Measurements from ENCODE around the gene PRSS22. TPM values are rescaled to one million over a fixed set of nuclear protein-coding genes. Genes with fewer than 3 reads are reported as not detected.

The PRSS22 gene
- total RNA-seq, 1 donor from 2014 or later: 22.8 TPM

- Mint-ChIP-seq H3K9me3 (no peaks in the 10 kb centered on the region), H3K4me3 (no peak overlapping the region), H3K4me1 (no peaks in the 10 kb centered on the region), H3K27ac (no peak overlapping the region), H3K27me3 (ENCODE audit: low read depth) (peaks cover 19% of the 10 kb centered on the region), H3K36me3 (no peaks in the 10 kb centered on the region)
- TF ChIP-seq, protein P1, sequence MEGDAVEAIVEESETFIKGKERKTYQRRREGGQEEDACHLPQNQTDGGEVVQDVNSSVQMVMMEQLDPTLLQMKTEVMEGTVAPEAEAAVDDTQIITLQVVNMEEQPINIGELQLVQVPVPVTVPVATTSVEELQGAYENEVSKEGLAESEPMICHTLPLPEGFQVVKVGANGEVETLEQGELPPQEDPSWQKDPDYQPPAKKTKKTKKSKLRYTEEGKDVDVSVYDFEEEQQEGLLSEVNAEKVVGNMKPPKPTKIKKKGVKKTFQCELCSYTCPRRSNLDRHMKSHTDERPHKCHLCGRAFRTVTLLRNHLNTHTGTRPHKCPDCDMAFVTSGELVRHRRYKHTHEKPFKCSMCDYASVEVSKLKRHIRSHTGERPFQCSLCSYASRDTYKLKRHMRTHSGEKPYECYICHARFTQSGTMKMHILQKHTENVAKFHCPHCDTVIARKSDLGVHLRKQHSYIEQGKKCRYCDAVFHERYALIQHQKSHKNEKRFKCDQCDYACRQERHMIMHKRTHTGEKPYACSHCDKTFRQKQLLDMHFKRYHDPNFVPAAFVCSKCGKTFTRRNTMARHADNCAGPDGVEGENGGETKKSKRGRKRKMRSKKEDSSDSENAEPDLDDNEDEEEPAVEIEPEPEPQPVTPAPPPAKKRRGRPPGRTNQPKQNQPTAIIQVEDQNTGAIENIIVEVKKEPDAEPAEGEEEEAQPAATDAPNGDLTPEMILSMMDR (IDR thresholded peaks at IDR 0.05; ENCODE audit: unreplicated experiment): no peak
- no peak for DNase-seq (ENCODE audit: low spot score in 2 of 2, unreplicated experiment in 2 of 2)
These were observed 43.2 kb downstream of the PRSS22 start for GRCh38 chr16:2814551-2815298.

DNA sequence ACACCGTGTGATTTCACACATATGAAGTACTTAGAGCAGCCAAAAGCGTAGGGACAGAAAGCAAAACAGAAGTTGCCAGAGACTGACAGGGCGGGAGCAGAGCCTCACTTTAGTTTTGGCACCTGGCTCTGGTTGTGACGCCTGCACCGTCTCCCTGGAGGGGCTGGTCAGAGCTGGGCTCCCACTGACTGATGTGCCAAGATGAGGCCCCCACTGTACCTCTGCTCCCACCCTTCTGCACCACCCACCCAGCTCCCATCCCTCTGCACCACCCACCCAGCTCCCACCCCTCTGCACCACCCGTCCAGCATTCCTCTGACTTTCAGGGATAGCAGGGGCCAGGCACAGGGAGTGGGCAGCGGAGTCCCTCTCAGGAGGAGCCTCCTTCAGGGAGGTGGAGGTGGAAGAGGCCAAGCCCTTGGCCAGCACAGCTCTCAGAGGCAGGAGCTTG lies 44.2 kb downstream of the PRSS22 start:
- TF ChIP-seq, protein P1 (IDR thresholded peaks at IDR 0.05; ENCODE audit: unreplicated experiment): no peak
- H3K9me3 Mint-ChIP-seq: peaks cover 8% of the 10 kb centered on the region
- no peaks in the 10 kb centered on the region for H3K4me1 Mint-ChIP-seq
- DNase-seq (ENCODE audit: low spot score in 2 of 2, unreplicated experiment in 2 of 2): no peak
- no peaks in the 10 kb centered on the region for H3K36me3 Mint-ChIP-seq
- H3K27ac Mint-ChIP-seq: no peak overlapping the region
- H3K4me3 Mint-ChIP-seq: no peak overlapping the region
- H3K27me3 Mint-ChIP-seq (ENCODE audit: low read depth): peaks cover 27% of the 10 kb centered on the region

GRCh38 chr16:2811703-2812471 lies 46.1 kb downstream of the PRSS22 start:
- Mint-ChIP-seq H3K27me3 (ENCODE audit: low read depth) (peaks cover 31% of the 10 kb centered on the region), H3K4me3 (no peak overlapping the region), H3K36me3 (no peaks in the 10 kb centered on the region), H3K9me3 (peaks cover 9% of the 10 kb centered on the region), H3K4me1 (no peaks in the 10 kb centered on the region), H3K27ac (no peak overlapping the region)
- DNase-seq (ENCODE audit: low spot score in 2 of 2, unreplicated experiment in 2 of 2): no peak
- TF ChIP-seq, protein P1 (IDR thresholded peaks at IDR 0.05; ENCODE audit: unreplicated experiment): no peak

DNA sequence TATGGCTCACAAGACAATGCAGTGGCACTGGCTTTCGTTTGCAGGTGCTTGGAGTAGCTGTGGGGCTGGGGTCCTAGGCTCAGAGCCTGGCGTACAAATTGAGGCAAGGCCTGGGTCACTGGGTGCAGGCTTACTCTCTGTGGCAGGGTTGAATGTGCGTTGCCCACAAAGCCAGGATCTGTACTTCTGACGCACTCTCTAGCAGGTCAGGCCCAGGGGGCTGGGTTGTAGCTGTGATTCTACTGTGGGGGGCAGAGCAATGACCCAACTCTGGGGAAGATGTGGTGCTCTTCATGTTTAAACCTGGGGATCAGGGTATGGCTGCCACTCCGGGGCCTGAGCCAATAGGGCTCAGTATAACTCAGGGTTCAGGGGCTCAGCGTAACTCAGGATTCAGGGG lies 47.3 kb downstream of the PRSS22 start:
- Mint-ChIP-seq H3K9me3 (peaks cover 9% of the 10 kb centered on the region), H3K27ac (no peak overlapping the region), H3K27me3 (ENCODE audit: low read depth) (peaks cover 35% of the 10 kb centered on the region), H3K4me1 (no peaks in the 10 kb centered on the region), H3K36me3 (no peaks in the 10 kb centered on the region), H3K4me3 (no peak overlapping the region)
- DNase-seq (ENCODE audit: low spot score in 2 of 2, unreplicated experiment in 2 of 2): no peak
- TF ChIP-seq, protein P1 (IDR thresholded peaks at IDR 0.05; ENCODE audit: unreplicated experiment): no peak

GRCh38 chr16:2809149-2809760 lies 48.7 kb downstream of the PRSS22 start:
- H3K4me1 Mint-ChIP-seq: no peaks in the 10 kb centered on the region
- H3K27ac Mint-ChIP-seq: no peak overlapping the region
- no peak overlapping the region for H3K4me3 Mint-ChIP-seq
- DNase-seq (ENCODE audit: low spot score in 2 of 2, unreplicated experiment in 2 of 2): no peak
- H3K36me3 Mint-ChIP-seq: no peaks in the 10 kb centered on the region
- H3K9me3 Mint-ChIP-seq: peaks cover 17% of the 10 kb centered on the region
- H3K27me3 Mint-ChIP-seq (ENCODE audit: low read depth): peaks cover 34% of the 10 kb centered on the region
- TF ChIP-seq, protein P1 (IDR thresholded peaks at IDR 0.05; ENCODE audit: unreplicated experiment): no peak

Measured in mesothelial cell of epicardium (in vitro differentiated cells).